Trophoblast cell (in vitro differentiated cells and primary cell): ENCODE measurements around the gene MYEF2.

ENCODE experiments used
- DNase-seq, 2 donors: peaks; one replicate each; pipeline ENCODE4 v3.0.0-alpha.2; 2016
- H2AFZ ChIP-seq: 2 replicates; pipeline ENCODE4 v1.6.1; 2013; ENCODE audit warnings: low read length, moderate library complexity, mild to moderate bottlenecking; ENCODE audit not compliant: insufficient read depth, poor library complexity
- H2AK5ac ChIP-seq: 2 replicates; pipeline ENCODE4 v1.6.1; 2013; ENCODE audit warnings: mild to moderate bottlenecking, low read length
- H2BK120ac ChIP-seq: 2 replicates; pipeline ENCODE4 v1.6.1; 2013; ENCODE audit warnings: low read length, mild to moderate bottlenecking, moderate library complexity; ENCODE audit not compliant: insufficient read depth, poor library complexity
- H2BK12ac ChIP-seq: 2 replicates; pipeline ENCODE4 v1.6.1; 2013; ENCODE audit warnings: mild to moderate bottlenecking, low read length, moderate library complexity
- H2BK5ac ChIP-seq: 2 replicates; pipeline ENCODE4 v1.6.1; 2013; ENCODE audit warnings: low read length, low read depth, moderate library complexity, mild to moderate bottlenecking; ENCODE audit not compliant: poor library complexity
- H3K14ac ChIP-seq: 2 replicates; pipeline ENCODE4 v1.6.1; 2013; ENCODE audit warnings: mild to moderate bottlenecking, low read length
- H3K18ac ChIP-seq: 2 replicates; pipeline ENCODE4 v1.6.1; 2013; ENCODE audit warnings: mild to moderate bottlenecking, low read length
- H3K23ac ChIP-seq: 2 replicates; pipeline ENCODE4 v1.6.1; 2013; ENCODE audit warnings: low read length
- H3K27ac ChIP-seq: 2 replicates; pipeline ENCODE4 v1.5.1; 2013; ENCODE audit warnings: low read depth, mild to moderate bottlenecking, inconsistent platforms, low read length, moderate library complexity
- H3K27me3 ChIP-seq: 2 replicates; pipeline ENCODE4 v1.6.1; 2013; ENCODE audit warnings: inconsistent platforms, mild to moderate bottlenecking, low read length, moderate library complexity; ENCODE audit not compliant: insufficient read depth
- H3K36me3 ChIP-seq, 2 experiments: 1 replicate in 1 of 2; 2 replicates in 1 of 2; pipeline ENCODE4 v1.6.1; 2013; ENCODE audit warnings: low read length in 2 of 2, mild to moderate bottlenecking in 2 of 2, moderate library complexity in 1 of 2; ENCODE audit not compliant: insufficient read depth in 2 of 2, control insufficient read depth in 1 of 2
- H3K4ac ChIP-seq: 2 replicates; pipeline ENCODE4 v1.6.1; 2013; ENCODE audit warnings: low read depth, mild to moderate bottlenecking, low read length, moderate library complexity
- H3K4me1 ChIP-seq, 2 experiments: 1 replicate in 1 of 2; 2 replicates in 1 of 2; pipeline ENCODE4 v1.6.1; 2013; ENCODE audit warnings: low read length in 2 of 2, mild to moderate bottlenecking in 2 of 2, moderate library complexity in 1 of 2; ENCODE audit not compliant: insufficient read depth in 2 of 2, control insufficient read depth in 1 of 2
- H3K4me2 ChIP-seq: 2 replicates; pipeline ENCODE4 v1.6.1; 2013; ENCODE audit warnings: inconsistent platforms, mild to moderate bottlenecking, low read length, moderate library complexity
- H3K4me3 ChIP-seq: 2 replicates; pipeline ENCODE4 v1.5.1; 2013; ENCODE audit warnings: mild to moderate bottlenecking, low read depth, low read length, inconsistent platforms
- H3K79me1 ChIP-seq: one replicate; pipeline ENCODE4 v1.6.1; 2013; ENCODE audit warnings: low read length
- H3K79me2 ChIP-seq: 2 replicates; pipeline ENCODE4 v1.6.1; 2013; ENCODE audit warnings: low read length, mild to moderate bottlenecking; ENCODE audit not compliant: control insufficient read depth, insufficient read depth, poor library complexity
- H3K9ac ChIP-seq: 2 replicates; pipeline ENCODE4 v1.6.1; 2013; ENCODE audit warnings: mild to moderate bottlenecking, low read length
- H3K9me3 ChIP-seq: 2 replicates; pipeline ENCODE4 v1.6.1; 2013; ENCODE audit warnings: low read depth, mild to moderate bottlenecking, control low read depth, inconsistent platforms, low read length; ENCODE audit not compliant: insufficient read depth
- H4K12ac ChIP-seq: 2 replicates; pipeline ENCODE4 v1.6.1; 2013; ENCODE audit warnings: low read depth, mild to moderate bottlenecking, low read length, moderate library complexity
- H4K8ac ChIP-seq: 2 replicates; pipeline ENCODE4 v1.6.1; 2013; ENCODE audit warnings: low read depth, mild to moderate bottlenecking, low read length, moderate library complexity
- H4K91ac ChIP-seq: one replicate; pipeline ENCODE4 v1.6.1; 2013; ENCODE audit warnings: low read depth, mild to moderate bottlenecking, low read length, moderate library complexity
- WGBS: extraction: QIAGEN DNeasy Blood & Tissue Kit; methylation state at CpG from one replicate; pipeline ENCODE4 v1.1.7; 2013; ENCODE audit warnings: missing lambda C conversion rate; ENCODE audit not compliant: insufficient read length, insufficient coverage; ENCODE audit errors: extremely low coverage; 5-methylcytosine and 5-hydroxymethylcytosine counted together

Gene MYEF2

GRCh38 chr15:48190932-48191573 lies 13.0 kb upstream of the MYEF2 start:
- Histone ChIP-seq H3K4me1 (peaks cover 0 to 4% of the 10 kb centered on the region in 2 experiments), H2BK12ac (no peak overlapping the region), H3K9ac (no peak overlapping the region), H2AK5ac (no peak overlapping the region), H4K91ac (no peak overlapping the region), H3K27ac (no peak overlapping the region), H3K4me2 (peak overlapping the region; percentile 43), H3K18ac (no peak overlapping the region), H3K27me3 (no peaks in the 10 kb centered on the region), H4K8ac (no peak overlapping the region), H3K4me3 (no peak overlapping the region), H3K14ac (no peak overlapping the region), H2BK120ac (no peak overlapping the region), H3K79me1 (no peaks in the 10 kb centered on the region), H3K23ac (no peak overlapping the region), H4K12ac (no peak overlapping the region), H3K36me3 (no peaks in the 10 kb centered on the region), H3K9me3 (no peaks in the 10 kb centered on the region), H2BK5ac (no peak overlapping the region), H3K79me2 (no peaks in the 10 kb centered on the region), H2AFZ (no peak overlapping the region), H3K4ac (no peak overlapping the region)
- peak; percentile 27 to 76 for DNase-seq
- WGBS: no CpG with 5 or more reads among the region's 15 CpGs

GRCh38 chr15:48186271-48186670 lies 8.2 kb upstream of the MYEF2 start:
- Histone ChIP-seq H3K9me3 (no peaks in the 10 kb centered on the region), H2BK12ac (no peak overlapping the region), H3K4me2 (no peak overlapping the region), H3K4ac (no peak overlapping the region), H3K79me1 (no peaks in the 10 kb centered on the region), H4K12ac (no peak overlapping the region), H2AK5ac (no peak overlapping the region), H2AFZ (no peak overlapping the region), H4K91ac (no peak overlapping the region), H3K9ac (no peak overlapping the region), H2BK120ac (no peak overlapping the region), H3K79me2 (no peaks in the 10 kb centered on the region), H4K8ac (no peak overlapping the region), H3K36me3 (no peaks in the 10 kb centered on the region), H3K14ac (no peak overlapping the region), H3K27ac (no peak overlapping the region), H3K27me3 (no peaks in the 10 kb centered on the region), H3K4me1 (no peaks in the 10 kb centered on the region), H3K18ac (no peak overlapping the region), H2BK5ac (no peak overlapping the region), H3K23ac (no peak overlapping the region), H3K4me3 (no peak overlapping the region)
- no peak for DNase-seq
- WGBS: no CpG with 5 or more reads among the region's 3 CpGs

- no peaks in the 10 kb centered on the region for H3K79me2 ChIP-seq
- no peak for DNase-seq
Measured at GRCh38 chr15:48185529-48185928, 7.4 kb upstream of the MYEF2 start.

GRCh38 chr15:48182749-48183148 lies 4.7 kb upstream of the MYEF2 start:
- Histone ChIP-seq H3K36me3 (no peaks in the 10 kb centered on the region), H3K4me1 (no peaks in the 10 kb centered on the region), H4K12ac (no peak overlapping the region), H2AFZ (no peak overlapping the region), H3K14ac (no peak overlapping the region), H3K4me2 (no peak overlapping the region), H3K79me2 (peaks cover 2% of the 10 kb centered on the region), H3K79me1 (no peaks in the 10 kb centered on the region), H3K27me3 (no peaks in the 10 kb centered on the region), H3K18ac (no peak overlapping the region), H3K9me3 (no peaks in the 10 kb centered on the region), H2AK5ac (no peak overlapping the region), H3K27ac (no peak overlapping the region), H2BK5ac (no peak overlapping the region), H2BK12ac (no peak overlapping the region), H4K8ac (no peak overlapping the region), H4K91ac (no peak overlapping the region), H2BK120ac (no peak overlapping the region), H3K4ac (no peak overlapping the region), H3K4me3 (no peak overlapping the region), H3K9ac (no peak overlapping the region), H3K23ac (no peak overlapping the region)
- no peak for DNase-seq
- no CpG with 5 or more reads among the region's 2 CpGs for WGBS

More at GRCh38 chr15:48185529-48185928, 7.4 kb upstream of the MYEF2 start:
- no peak overlapping the region for H2AK5ac ChIP-seq
- WGBS: no CpG with 5 or more reads among the region's 3 CpGs
- no peak overlapping the region for H3K4me2 ChIP-seq
- no peak overlapping the region for H3K23ac ChIP-seq
- no peak overlapping the region for H3K4ac ChIP-seq
- H3K18ac ChIP-seq: no peak overlapping the region
- no peak overlapping the region for H2AFZ ChIP-seq
- no peak overlapping the region for H2BK120ac ChIP-seq
- H4K91ac ChIP-seq: no peak overlapping the region
- no peaks in the 10 kb centered on the region for H3K4me1 ChIP-seq
- H3K9me3 ChIP-seq: no peaks in the 10 kb centered on the region
- H3K4me3 ChIP-seq: no peak overlapping the region
- no peaks in the 10 kb centered on the region for H3K36me3 ChIP-seq
- no peak overlapping the region for H3K27ac ChIP-seq
- no peak overlapping the region for H4K8ac ChIP-seq
- H2BK5ac ChIP-seq: no peak overlapping the region
- no peak overlapping the region for H2BK12ac ChIP-seq
- no peaks in the 10 kb centered on the region for H3K27me3 ChIP-seq
- H3K9ac ChIP-seq: no peak overlapping the region
- H3K79me1 ChIP-seq: no peaks in the 10 kb centered on the region
- no peak overlapping the region for H3K14ac ChIP-seq
- H4K12ac ChIP-seq: no peak overlapping the region
